ENCODE measurements around the gene MS4A7.

- TF ChIP-seq EZH2phosphoT487 (IDR thresholded peaks at IDR 0.05; ENCODE audit: insufficient read depth, low read depth), result no peak
- no peak for TF ChIP-seq EZH2 (IDR thresholded peaks at IDR 0.05; ENCODE audit: insufficient read depth, poor library complexity, severe bottlenecking)
Measured at GRCh38 chr11:60431251-60431650, 52.9 kb downstream of the MS4A7 start.

All from GM23248 (cell line).